Parathyroid adenoma (tissue), 2 donors: ENCODE results near the gene MSANTD2.
A peak's percentile ranks its signal among the peaks of the same experiment; 100 is the strongest.

Experiments
- H2AFZ ChIP-seq: fragments of 300-600 bp; sonication (generic); one replicate; pipeline ENCODE4 v1.7.0; 2017; ENCODE audit warnings: antibody characterized with exemption, mild to moderate bottlenecking
- H3K27ac ChIP-seq: fragments of 300-600 bp; sonication (generic); one replicate; pipeline ENCODE4 v1.7.0; 2017
- H3K27me3 ChIP-seq: fragments of 300-600 bp; sonication (generic); one replicate; pipeline ENCODE4 v1.7.0; 2017; ENCODE audit warnings: low read length; ENCODE audit not compliant: control insufficient read depth, insufficient read depth
- H3K36me3 ChIP-seq: fragments of 300-600 bp; sonication (generic); one replicate; pipeline ENCODE4 v1.7.0; 2017; ENCODE audit warnings: low read length; ENCODE audit not compliant: control insufficient read depth, insufficient read depth
- H3K4me1 ChIP-seq: fragments of 300-600 bp; sonication (generic); one replicate; pipeline ENCODE4 v1.7.0; 2017; ENCODE audit warnings: control low read depth
- H3K4me2 ChIP-seq: fragments of 300-600 bp; sonication (generic); one replicate; pipeline ENCODE4 v1.7.0; 2017; ENCODE audit warnings: low read length
- H3K4me3 ChIP-seq: fragments of 300-600 bp; sonication (generic); one replicate; pipeline ENCODE4 v1.7.0; 2017; ENCODE audit warnings: low read depth, low read length
- H3K79me2 ChIP-seq: fragments of 300-600 bp; sonication (generic); one replicate; pipeline ENCODE4 v1.7.0; 2017; ENCODE audit warnings: control low read depth
- H3K9ac ChIP-seq: fragments of 300-600 bp; sonication (generic); one replicate; pipeline ENCODE4 v1.7.0; 2017; ENCODE audit warnings: mild to moderate bottlenecking
- H3K9me3 ChIP-seq: fragments of 300-600 bp; sonication (generic); one replicate; pipeline ENCODE4 v1.7.0; 2017; ENCODE audit warnings: low read length; ENCODE audit not compliant: control insufficient read depth
- CTCF ChIP-seq: fragments of 300-600 bp; sonication (generic); IDR thresholded peaks from one replicate; pipeline ENCODE4 v1.7.0; 2017; ENCODE audit warnings: antibody characterized with exemption, mild to moderate bottlenecking
- donor health status: primary hyperparathyroidism.

MSANTD2 gene

GRCh38 chr11:124798991-124799347 is 1.2 kb downstream of the MSANTD2 start:
- H3K27me3 ChIP-seq: no peaks in the 10 kb centered on the region
- no peak for TF ChIP-seq CTCF
- H3K36me3 ChIP-seq: no peaks in the 10 kb centered on the region
- H3K4me1 ChIP-seq: no peaks in the 10 kb centered on the region
- peaks cover 13% of the 10 kb centered on the region for H3K79me2 ChIP-seq
- H2AFZ ChIP-seq: peak overlapping the region; percentile 99
- no peak overlapping the region for H3K9ac ChIP-seq
- peak overlapping the region; percentile 80 for H3K4me3 ChIP-seq
- H3K9me3 ChIP-seq: no peaks in the 10 kb centered on the region
- peak overlapping the region; percentile 98 for H3K27ac ChIP-seq
- H3K4me2 ChIP-seq: peak overlapping the region; percentile 74

GRCh38 chr11:124796312-124796711 is 3.9 kb downstream of the MSANTD2 start:
- H3K9me3 ChIP-seq: no peaks in the 10 kb centered on the region
- no peaks in the 10 kb centered on the region for H3K4me1 ChIP-seq
- H3K79me2 ChIP-seq: peaks cover 25% of the 10 kb centered on the region
- H3K36me3 ChIP-seq: no peaks in the 10 kb centered on the region
- H3K27me3 ChIP-seq: no peaks in the 10 kb centered on the region
- TF ChIP-seq CTCF: no peak
- H3K27ac ChIP-seq: no peak overlapping the region
- H3K4me2 ChIP-seq: no peak overlapping the region
- no peak overlapping the region for H3K9ac ChIP-seq
- no peak overlapping the region for H3K4me3 ChIP-seq
- H2AFZ ChIP-seq: no peak overlapping the region

GRCh38 chr11:124793466-124794278 is 6.5 kb downstream of the MSANTD2 start:
- TF ChIP-seq CTCF: peak; percentile 50
- H3K9ac ChIP-seq: no peak overlapping the region
- no peak overlapping the region for H3K27ac ChIP-seq
- H3K27me3 ChIP-seq: no peaks in the 10 kb centered on the region
- no peak overlapping the region for H2AFZ ChIP-seq
- no peaks in the 10 kb centered on the region for H3K9me3 ChIP-seq
- no peak overlapping the region for H3K4me2 ChIP-seq
- no peak overlapping the region for H3K4me3 ChIP-seq
- no peaks in the 10 kb centered on the region for H3K4me1 ChIP-seq
- peaks cover 26% of the 10 kb centered on the region for H3K79me2 ChIP-seq
- no peaks in the 10 kb centered on the region for H3K36me3 ChIP-seq

- no peak for TF ChIP-seq CTCF
- Histone ChIP-seq H3K9me3 (no peaks in the 10 kb centered on the region), H3K4me2 (no peak overlapping the region)
Observed at GRCh38 chr11:124791626-124792341, 8.4 kb downstream of the MSANTD2 start.

More at GRCh38 chr11:124791626-124792341, 8.4 kb downstream of the MSANTD2 start:
- Histone ChIP-seq H3K27ac (no peak overlapping the region), H3K9ac (no peak overlapping the region), H3K27me3 (no peaks in the 10 kb centered on the region), H3K79me2 (peaks cover 18% of the 10 kb centered on the region), H2AFZ (no peak overlapping the region), H3K4me1 (no peaks in the 10 kb centered on the region), H3K36me3 (no peaks in the 10 kb centered on the region), H3K4me3 (no peak overlapping the region)
